Astrocyte of the spinal cord (primary cell): ENCODE data around the gene NDST4.

Experiments used
- DNase-seq: peaks from one replicate; pipeline ENCODE4 v3.0.0; 2011; ENCODE audit warnings: low read depth, low spot score
- H3K4me3 ChIP-seq: 2 replicates; pipeline ENCODE4 v1.5.1; 2011; ENCODE audit warnings: low read depth, mild to moderate bottlenecking, low read length, moderate library complexity
- in situ Hi-C: cut with HindIII; loops from 2 replicates; pipeline ENCODE4 v1.10.0; 2017; ENCODE audit warnings: low sequenced_read_pairs
- TF ChIP-seq, protein P1 (sequence below): IDR thresholded peaks from 2 replicates; pipeline ENCODE4 v1.5.1; 2012; ENCODE audit warnings: low read depth, mild to moderate bottlenecking, low read length, inconsistent platforms

Gene NDST4

DNA sequence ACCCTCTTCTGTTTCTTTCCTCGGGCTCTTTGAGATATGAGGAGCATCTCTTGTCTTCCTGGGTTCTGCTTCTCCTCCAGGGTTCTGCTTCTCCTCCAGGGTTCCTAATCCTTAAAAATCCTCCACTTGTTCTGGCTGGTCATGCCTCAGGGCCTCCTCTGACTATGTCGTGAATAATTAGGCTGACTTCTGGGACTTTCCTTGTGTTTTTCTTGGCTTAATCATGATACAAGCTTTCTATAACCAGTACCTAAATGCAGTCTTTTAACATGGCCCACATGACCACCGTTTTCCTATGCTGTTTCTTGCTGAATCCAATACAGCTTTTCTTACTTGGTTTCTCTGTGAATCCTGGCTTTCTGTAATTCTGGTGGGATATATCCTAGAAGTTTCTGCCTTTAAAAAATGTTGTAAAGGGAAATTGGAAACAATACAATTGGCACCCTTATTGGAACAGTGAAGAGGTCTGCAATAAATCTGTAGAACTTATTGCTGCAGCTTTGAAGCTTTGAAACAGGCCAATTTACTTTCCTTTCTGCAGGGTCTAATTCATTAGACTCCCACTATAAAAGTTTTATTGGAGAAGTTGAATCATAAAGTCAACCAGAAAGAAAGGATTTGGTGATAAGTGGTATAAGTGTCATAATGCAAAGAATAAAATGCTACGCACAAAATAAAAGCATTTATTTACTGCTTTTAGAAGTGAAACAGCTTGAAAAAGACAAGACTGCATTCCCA lies 301.7 kb downstream of the NDST4 start:
- DNase-seq, result no peak
- H3K4me3 ChIP-seq, result no peak overlapping the region
- in situ Hi-C loops, result no loop called here
- TF ChIP-seq, protein P1, sequence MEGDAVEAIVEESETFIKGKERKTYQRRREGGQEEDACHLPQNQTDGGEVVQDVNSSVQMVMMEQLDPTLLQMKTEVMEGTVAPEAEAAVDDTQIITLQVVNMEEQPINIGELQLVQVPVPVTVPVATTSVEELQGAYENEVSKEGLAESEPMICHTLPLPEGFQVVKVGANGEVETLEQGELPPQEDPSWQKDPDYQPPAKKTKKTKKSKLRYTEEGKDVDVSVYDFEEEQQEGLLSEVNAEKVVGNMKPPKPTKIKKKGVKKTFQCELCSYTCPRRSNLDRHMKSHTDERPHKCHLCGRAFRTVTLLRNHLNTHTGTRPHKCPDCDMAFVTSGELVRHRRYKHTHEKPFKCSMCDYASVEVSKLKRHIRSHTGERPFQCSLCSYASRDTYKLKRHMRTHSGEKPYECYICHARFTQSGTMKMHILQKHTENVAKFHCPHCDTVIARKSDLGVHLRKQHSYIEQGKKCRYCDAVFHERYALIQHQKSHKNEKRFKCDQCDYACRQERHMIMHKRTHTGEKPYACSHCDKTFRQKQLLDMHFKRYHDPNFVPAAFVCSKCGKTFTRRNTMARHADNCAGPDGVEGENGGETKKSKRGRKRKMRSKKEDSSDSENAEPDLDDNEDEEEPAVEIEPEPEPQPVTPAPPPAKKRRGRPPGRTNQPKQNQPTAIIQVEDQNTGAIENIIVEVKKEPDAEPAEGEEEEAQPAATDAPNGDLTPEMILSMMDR, result no peak

DNA sequence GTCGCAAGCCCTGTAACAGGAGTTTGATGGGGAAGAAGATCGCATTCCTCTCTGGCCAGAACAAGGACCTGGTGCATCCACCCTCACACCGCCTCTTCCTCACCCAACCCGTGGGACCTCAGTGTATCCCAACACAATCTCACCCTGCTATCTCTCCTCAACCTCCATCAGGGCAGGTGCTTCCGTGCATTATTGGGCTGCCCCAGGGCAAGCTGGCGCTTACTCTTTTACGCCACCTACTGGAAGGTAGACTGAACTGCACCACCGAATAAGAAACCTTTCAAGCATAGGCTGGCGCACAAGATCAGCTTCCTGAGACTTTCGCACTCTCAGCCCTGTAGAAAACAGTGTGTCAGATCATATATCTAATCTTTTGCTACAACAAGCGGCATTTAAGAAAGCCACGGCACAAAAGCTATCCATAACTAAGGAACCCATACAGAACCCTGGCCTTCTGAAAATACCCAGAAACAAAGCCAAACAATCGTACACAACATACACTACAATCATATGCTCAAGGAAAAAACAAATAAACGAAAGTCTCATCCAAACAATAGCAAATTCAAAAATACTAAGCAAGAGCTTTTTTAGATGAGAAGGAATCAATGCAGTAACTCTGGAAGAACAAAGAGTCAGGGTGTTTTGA lies 305.5 kb downstream of the NDST4 start:
- no peak overlapping the region for H3K4me3 ChIP-seq
- DNase-seq, result peak; percentile 19
- in situ Hi-C loops, result no loop called here
- TF ChIP-seq, protein P1, result peak; percentile 84

DNA sequence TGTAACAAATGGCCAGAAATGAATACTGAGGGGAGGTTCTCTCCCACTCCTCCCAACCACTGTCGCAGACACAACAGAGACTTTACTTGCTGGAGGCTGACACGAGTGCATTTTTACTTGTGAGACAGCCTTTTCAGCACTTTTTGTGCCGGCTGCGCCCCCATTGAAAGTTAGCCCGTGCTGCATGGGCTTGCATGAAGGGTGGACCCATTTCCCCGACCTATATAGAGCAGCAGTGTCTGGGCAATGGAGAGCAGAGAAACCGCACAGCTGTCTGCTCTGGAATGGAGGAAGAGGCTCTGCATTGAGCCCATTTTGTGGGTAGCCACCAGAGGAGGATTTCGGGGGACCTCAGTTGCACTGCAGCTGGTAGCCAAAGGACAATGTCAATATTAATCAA lies 306.1 kb downstream of the NDST4 start:
- in situ Hi-C loops, result no loop called here
- DNase-seq, result no peak
- H3K4me3 ChIP-seq, result no peak overlapping the region
- TF ChIP-seq, protein P1, result no peak

DNA sequence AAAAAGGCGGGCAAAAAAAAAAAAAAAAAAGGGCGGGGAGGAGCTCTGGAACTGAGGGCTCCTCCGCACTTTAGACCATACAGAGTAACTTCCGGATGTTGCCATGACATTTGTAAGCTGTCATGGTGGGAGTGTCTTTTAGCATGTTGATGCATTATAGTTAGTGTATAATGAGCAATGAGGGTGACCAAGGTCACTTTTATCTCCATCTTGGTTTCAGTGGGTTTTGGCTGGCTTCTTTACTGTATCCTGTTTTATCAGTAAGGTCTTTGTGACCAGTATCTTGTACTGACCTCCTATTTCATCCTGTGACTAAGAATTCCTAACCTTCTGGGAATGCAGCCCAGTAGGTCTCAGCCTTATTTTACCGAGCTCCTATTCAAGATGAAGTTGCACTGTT lies 321.4 kb downstream of the NDST4 start:
- in situ Hi-C loops, result no loop called here
- H3K4me3 ChIP-seq, result no peak overlapping the region
- TF ChIP-seq, protein P1, result no peak
- DNase-seq, result peak; percentile 14

DNA sequence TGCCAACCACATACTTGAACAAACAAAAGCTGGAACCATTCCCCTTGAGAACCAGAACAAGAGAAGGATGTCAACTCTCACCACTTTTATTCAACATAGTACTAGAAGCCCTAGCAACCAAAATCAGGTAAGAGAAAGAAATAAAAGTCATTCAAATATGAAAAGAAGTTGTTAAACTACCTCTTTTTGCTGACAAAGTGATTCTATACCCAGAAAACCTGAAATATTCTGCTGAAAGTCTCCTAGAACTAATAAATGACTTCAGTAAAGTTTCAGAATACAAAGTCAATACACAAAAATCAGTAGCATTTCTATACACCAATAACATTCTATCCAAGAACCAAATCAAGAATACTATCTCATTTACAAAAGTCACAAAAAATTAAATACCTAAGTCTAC lies 327.9 kb downstream of the NDST4 start:
- TF ChIP-seq, protein P1, result no peak
- in situ Hi-C loops, result no loop called here
- DNase-seq, result no peak
- no peak overlapping the region for H3K4me3 ChIP-seq

DNA sequence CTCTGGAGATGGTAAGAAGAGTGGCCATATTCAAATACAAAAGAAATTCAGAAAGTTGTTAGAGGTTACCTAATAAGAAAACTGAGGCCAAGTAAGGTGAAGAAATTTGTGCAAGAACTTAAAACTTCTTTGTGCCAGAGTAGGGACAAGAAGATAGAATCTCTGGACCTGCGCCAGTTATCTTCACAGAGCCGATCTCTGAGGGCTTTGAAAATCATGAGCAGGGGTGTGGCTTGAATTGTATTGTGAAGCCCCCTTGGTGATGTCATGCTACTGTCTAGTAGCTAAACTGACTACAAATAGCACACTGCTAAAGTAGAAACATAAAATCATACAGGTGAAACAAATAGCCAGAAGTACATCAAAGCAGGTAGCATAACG lies 330.2 kb downstream of the NDST4 start:
- in situ Hi-C loops, result no loop called here
- H3K4me3 ChIP-seq, result no peak overlapping the region
- TF ChIP-seq, protein P1, result no peak
- DNase-seq, result no peak
